Epithelial cell of proximal tubule (primary cell): ENCODE measurements around the gene CASTOR2. TPM values are rescaled to one million over a fixed set of nuclear protein-coding genes. Genes with fewer than 3 reads are reported as not detected.

Experiments
- DNase-seq: peaks from one replicate; pipeline ENCODE4 v3.0.0-alpha.2; 2011; ENCODE audit warnings: low read depth
- H3K4me3 ChIP-seq: 2 replicates; pipeline ENCODE4 v1.5.1; 2011; ENCODE audit warnings: low read depth, mild to moderate bottlenecking, low read length
- total RNA-seq: library from RNA; depleted of rRNA; stranded (reverse); fragments of >200 nt; gene quantifications from 2 replicates; pipeline ENCODE4 v1.2.3, GENCODE V29; 2015
- TF ChIP-seq, protein P1 (sequence below): conservative IDR thresholded peaks from 2 replicates; pipeline ENCODE4 v1.5.1; 2012; ENCODE audit warnings: low read depth, mild to moderate bottlenecking, low read length

Gene CASTOR2
- total RNA-seq, 1 donor from 2014 or later: 15.5 TPM

DNA sequence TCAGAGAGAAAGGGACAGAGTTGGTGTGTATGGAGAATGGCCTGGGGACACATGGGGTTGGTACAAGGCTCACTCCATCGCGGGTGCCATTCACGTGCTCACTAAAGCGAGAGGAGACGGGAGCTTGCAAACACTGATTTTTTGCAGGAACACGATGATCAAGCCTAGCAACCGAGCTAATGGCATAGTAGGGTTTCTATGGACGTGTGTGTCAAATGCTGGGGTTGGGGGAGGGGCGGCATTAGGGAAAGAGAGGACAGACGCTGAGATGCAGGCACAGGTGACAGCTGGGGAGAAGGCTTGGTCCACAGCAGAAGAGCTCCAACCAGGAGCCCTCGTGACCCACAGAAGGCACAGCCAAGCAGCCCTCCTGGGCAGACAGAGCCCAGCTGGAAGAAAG is 75.2 kb downstream of the CASTOR2 start:
- TF ChIP-seq, protein P1, sequence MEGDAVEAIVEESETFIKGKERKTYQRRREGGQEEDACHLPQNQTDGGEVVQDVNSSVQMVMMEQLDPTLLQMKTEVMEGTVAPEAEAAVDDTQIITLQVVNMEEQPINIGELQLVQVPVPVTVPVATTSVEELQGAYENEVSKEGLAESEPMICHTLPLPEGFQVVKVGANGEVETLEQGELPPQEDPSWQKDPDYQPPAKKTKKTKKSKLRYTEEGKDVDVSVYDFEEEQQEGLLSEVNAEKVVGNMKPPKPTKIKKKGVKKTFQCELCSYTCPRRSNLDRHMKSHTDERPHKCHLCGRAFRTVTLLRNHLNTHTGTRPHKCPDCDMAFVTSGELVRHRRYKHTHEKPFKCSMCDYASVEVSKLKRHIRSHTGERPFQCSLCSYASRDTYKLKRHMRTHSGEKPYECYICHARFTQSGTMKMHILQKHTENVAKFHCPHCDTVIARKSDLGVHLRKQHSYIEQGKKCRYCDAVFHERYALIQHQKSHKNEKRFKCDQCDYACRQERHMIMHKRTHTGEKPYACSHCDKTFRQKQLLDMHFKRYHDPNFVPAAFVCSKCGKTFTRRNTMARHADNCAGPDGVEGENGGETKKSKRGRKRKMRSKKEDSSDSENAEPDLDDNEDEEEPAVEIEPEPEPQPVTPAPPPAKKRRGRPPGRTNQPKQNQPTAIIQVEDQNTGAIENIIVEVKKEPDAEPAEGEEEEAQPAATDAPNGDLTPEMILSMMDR: no peak
- H3K4me3 ChIP-seq: no peak overlapping the region
- no peak for DNase-seq

DNA sequence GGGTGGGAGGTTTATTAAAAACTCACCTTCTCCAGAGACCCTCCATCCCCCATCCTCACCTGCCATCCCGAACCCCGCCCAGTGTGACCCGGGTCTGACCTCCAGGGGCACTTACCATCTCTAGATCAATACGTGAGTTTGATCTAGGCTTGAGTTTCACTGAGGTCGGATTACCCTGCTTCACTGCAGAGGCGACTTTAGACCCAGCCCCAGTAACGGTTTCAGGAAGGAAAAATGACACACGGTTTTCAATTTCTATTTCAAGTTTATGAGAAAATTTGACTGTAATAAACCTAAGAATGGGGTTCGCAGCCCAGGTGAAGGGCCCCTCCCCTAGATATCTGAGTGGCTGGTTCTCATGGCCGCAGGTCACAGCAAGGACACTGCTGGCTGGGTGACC is 76.0 kb downstream of the CASTOR2 start:
- TF ChIP-seq, protein P1: no peak
- no peak overlapping the region for H3K4me3 ChIP-seq
- no peak for DNase-seq

DNA sequence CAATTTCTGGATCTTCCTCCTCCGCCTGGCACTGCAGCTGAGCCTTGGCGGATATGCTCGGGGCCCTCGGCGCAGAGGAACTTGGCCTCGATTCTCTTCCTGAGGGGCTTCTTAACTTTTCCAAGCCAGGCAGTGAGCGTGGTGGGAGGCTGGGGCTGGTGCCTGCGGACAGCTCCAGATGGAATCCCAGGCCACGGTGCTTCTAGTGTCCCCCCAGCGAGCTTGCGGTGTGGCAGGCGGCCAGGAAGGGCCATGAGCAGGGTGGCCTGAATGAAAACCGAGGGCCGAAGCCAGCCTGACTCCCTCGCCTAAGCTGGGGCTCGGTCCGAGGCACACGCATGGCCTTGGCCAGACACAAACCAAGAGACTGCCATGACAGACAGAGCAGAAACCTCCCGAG is 77.8 kb downstream of the CASTOR2 start:
- TF ChIP-seq, protein P1: no peak
- H3K4me3 ChIP-seq: no peak overlapping the region
- no peak for DNase-seq

DNA sequence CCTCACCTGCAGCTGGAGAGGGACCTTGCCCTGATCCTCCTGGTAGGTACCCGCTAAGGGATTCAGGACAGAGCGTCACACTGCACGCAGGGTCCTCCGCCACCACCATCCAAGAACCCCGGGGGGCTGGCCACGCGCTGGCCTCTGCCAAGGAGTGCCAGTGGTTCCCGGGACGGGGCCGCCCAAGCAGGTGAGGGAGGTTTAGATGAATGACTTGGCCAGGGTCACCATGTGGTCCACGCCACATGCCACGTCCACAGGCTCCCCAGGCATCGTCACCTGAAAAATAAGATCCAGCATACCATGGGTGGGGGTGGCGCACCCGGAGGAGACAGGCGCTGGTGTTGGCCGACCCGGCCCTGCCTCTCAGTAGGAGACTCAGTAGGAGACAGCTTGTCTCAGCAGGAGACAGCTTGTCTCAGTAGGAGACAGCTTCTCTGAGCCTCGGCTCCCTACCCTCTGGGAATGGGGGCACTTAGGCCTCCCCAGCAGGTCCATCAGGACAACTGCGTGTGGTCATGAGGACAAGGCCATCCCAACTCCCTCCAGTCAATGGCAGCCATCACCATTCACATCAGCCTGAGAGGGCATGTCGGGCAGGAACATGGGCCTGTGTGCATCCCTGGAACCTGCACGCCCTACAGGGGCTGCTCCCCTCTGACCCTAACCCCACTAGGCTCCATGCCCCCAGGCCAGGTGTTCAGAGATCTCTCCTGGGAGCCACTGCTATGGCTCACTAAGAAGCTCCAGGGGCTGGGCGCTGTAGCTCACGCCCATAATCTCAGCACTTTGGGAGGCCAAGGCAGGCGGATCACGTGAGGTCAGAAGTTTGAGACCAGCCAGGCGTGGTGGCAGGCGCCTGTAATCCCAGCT is 78.6 kb downstream of the CASTOR2 start:
- TF ChIP-seq, protein P1: no peak
- no peak for DNase-seq
- no peak overlapping the region for H3K4me3 ChIP-seq

DNA sequence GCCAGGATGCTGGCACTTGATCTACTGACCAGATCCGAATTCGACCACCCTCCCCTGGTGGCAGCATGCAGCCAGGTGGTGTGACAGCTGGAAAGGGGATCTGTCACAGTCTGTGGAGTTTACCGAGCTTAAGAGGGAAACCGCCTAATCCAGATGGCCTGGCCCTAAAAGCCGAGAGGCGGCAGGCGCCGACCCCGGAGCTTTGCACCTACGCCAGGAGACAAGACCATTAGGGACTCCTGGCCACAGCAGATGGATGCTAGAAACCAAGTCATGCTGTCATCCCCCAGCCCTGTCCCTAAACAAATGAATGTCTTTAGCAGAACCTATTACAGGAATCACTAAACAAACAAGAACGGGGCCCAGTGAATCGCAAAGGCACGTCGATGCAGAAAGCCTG is 81.4 kb downstream of the CASTOR2 start:
- H3K4me3 ChIP-seq: no peak overlapping the region
- TF ChIP-seq, protein P1: no peak
- DNase-seq: no peak

DNA sequence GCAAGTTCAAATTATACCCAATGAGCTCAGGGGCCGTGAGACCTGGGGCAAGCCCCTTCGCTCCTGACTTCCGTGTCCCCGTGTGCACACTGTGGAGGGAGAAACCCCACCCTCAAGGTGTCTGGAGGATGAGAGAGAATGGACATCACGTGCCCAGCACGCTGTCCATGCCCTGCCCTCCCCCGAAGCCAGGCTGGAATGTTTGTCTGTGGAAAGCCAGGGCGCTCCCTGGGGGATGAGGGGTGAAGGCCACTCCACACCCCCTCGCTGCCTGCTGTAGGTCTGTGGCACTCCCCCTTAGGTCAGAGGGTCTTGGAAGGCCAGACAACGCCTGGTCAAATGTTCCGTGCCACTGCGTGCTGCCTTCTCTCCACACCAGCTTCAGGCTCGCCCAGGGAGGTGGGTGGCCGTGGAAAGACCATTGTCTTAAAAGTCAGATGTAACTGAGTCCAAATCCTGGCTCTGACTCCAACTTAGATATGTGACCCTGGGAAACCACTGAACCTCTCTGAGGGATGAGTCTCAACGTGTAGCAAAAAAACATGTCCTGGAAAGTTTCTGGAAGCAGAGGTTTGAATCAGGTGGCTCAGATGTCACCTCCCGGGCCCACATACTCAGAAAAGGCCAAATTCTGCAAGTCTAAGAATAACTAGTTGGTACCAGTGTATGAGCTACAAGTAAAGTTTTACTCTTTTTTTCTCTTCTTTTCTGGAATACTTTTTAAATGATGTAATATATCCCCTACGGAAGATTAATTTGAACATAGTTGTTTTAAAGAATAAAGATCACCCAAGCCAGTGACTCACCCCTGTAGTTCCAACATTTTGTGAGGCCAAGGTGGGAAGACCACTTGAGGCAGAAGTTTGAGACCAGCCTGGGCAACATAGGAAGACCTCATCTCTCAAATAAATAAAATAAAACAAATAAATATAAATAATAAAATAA is 84.2 kb downstream of the CASTOR2 start:
- TF ChIP-seq, protein P1: no peak
- no peak overlapping the region for H3K4me3 ChIP-seq
- DNase-seq: no peak
